T-helper 22 cell (primary cell): Measurements from ENCODE around the gene PAX8.

Experiments
- DNase-seq: peaks from one replicate; pipeline ENCODE4 v3.0.0-alpha.2; 2020; ENCODE audit warnings: low read depth

Gene PAX8

GRCh38 chr2:113220970-113221708 is 57.6 kb downstream of the PAX8 start:
- no peak for DNase-seq

DNA sequence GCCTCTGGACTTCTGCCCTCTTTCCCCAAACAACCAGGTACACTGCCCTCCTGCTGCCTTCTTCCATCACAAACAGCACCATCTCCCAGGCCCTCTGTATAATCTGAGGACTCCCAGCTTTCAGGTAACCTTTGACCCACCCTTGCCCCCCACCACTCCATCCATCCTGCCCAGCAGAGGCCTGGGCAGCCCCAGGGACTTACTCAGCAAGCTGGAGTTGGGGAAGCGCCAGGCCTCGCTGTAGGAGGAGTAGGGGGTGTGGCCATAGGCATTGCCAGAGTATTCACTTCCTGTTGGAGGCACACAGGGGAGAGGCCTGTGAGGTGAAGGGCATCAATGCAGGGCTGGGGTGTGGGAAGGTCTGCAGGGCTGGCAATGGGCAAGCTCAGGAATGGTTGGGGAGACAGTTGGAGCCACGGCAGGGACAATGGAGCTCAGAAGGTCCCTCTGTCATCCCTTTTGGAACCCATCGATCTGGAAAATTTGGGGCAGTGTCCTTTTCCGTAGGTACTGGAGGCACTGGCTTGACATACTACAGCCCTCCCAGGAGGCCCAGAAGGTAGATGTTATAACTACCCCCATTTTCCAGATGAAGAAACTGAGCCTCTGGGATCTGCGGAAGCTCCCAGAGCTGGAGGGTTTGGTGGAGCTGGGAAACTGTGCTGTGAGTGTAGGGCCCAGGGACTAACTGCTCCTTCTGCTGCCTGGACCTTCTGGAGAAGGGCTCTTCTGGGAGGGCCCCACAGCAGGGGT is 58.7 kb downstream of the PAX8 start:
- DNase-seq, result no peak

DNA sequence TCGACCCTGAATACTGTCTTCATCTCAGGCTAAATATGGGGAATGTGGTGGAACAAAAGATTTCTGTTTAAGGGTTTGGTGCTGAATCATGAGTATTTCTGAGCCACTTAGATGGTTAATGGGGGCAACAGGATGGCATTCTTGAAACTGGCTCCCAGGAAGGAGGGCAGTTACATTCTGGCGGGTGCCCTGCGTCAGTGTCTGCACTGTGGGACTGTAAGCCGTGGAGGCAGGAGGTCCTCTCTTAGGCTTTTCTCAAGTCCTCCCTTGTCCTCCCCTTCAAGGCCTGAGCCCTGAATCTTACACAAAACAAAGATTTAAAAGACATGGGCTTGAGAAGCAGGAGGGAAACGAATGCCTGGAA is 59.2 kb downstream of the PAX8 start:
- DNase-seq, result no peak

DNA sequence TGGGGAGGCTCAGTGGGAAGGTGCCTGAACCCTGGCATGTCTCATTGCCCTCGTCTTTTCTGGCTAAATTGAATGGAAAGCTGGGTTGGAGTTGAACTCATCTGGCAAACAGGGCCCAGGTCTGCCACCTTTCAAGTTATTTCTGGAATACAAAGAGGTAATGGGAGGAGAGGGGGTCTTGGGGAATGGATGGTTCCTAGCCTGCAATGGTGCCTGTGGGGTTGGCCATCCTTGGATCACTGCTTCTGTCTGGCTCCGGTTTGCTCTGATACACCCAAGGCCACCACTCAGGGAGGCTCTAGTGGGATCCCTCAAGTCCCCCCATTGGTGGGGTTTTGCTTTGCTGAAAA is 59.7 kb downstream of the PAX8 start:
- no peak for DNase-seq

- no peak for DNase-seq
These were observed 60.2 kb downstream of the PAX8 start for GRCh38 chr2:113218283-113219091.

DNA sequence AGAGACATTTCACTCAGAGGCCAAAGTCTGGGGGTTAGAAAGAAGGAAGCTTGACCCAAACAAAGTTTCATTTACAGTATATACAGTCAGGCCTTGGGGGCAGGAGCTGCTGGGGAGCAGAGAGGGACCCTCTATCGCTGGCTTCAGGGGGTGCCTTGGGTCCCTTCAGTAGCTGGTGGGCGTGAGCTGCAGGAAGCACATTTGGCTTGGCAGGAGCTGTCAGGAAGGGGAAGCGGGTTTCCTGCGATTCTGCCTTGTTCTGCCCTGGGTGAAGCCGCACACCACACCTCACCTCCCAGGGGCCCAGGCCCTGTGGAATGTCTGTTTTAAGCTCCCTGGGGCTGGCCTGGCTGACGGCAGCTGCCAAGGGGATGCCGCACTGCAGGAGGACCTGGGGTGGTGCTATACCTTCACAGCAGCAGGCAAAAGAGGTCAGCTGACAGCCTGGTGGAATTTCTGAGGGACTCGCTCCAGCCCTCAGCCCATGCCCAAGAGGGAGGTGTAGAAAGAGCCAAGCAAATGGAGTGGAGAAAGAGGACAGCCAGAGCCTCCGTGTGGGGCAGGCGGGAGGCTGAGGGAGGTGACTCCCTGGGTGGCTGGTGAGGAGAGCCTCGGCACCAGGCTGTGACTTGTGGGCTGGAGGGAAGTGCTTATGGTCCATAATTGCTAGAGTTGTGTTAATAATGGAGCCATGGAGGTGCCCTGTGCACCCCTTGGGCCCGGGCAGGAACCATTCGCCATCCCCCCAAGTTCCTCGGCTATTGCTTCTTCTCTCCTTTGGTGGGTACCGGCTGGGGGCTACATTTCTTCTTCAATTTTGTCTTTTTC is 61.1 kb downstream of the PAX8 start:
- no peak for DNase-seq

- no peak for DNase-seq
These were observed 61.7 kb downstream of the PAX8 start for GRCh38 chr2:113216891-113217454.

DNA sequence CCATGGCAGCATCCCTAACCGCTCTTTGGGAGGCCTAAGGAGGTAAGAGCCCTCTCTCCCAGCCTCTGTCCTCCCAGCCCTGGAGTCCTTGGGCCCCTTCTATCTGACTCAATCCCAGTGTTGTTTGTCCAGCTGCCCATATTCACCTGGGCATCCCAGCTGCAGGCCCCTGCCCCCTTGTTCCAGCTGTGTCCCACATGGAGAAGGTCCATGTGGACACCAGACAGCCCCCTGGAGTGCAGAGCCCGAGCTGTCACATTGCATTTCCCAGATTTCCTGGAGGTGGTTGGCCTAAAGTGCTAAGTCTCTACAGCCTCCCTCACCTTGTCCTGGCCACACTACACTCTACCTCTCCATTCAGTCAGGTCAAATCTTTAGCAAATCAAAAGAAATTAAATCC is 62.4 kb downstream of the PAX8 start:
- no peak for DNase-seq

GRCh38 chr2:113215056-113215455 is 63.7 kb downstream of the PAX8 start:
- no peak for DNase-seq

GRCh38 chr2:113214141-113214540 is 64.6 kb downstream of the PAX8 start:
- no peak for DNase-seq

- no peak for DNase-seq
These were observed 65.4 kb downstream of the PAX8 start for GRCh38 chr2:113213061-113213930.

DNA sequence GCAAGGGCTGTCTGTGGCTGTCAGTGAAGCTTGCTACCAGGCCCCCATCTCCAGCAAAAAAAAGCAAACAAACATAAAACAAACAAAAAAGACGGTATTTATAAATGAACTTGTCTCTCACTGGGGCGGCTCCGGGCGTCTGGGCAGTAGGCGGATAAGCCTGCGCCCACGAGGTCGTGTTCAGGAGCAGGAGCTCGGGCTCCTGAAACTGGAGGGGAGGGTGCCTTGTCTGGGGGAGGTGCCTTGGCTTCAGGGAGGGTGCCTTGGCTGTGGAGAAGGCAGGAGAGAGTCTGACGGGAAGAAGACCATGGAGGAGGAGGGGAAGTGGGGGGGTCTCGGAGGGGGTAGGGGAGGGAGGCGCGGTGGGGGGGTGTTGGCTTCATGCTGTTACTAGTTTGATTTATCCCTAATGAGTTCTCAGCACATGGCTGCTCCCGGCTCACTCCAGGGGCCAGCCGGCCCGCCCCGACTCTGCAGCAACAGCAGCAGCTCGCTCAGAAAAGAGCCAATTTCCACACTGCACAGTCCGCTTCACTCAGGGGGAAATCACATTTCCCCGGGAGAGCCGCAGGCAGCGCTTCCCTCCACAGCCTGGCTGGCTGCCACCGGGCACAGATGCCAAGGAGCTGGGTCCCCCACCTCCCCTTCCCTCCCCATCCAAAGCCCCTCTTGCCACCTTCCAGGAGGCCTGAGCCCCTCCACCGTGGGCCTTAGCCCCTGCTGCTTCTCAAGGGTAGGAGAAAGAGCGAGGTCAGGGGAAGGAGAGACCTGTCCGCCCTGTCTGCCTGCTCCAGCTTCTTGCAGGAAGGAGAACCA is 66.3 kb downstream of the PAX8 start:
- DNase-seq, result no peak

DNA sequence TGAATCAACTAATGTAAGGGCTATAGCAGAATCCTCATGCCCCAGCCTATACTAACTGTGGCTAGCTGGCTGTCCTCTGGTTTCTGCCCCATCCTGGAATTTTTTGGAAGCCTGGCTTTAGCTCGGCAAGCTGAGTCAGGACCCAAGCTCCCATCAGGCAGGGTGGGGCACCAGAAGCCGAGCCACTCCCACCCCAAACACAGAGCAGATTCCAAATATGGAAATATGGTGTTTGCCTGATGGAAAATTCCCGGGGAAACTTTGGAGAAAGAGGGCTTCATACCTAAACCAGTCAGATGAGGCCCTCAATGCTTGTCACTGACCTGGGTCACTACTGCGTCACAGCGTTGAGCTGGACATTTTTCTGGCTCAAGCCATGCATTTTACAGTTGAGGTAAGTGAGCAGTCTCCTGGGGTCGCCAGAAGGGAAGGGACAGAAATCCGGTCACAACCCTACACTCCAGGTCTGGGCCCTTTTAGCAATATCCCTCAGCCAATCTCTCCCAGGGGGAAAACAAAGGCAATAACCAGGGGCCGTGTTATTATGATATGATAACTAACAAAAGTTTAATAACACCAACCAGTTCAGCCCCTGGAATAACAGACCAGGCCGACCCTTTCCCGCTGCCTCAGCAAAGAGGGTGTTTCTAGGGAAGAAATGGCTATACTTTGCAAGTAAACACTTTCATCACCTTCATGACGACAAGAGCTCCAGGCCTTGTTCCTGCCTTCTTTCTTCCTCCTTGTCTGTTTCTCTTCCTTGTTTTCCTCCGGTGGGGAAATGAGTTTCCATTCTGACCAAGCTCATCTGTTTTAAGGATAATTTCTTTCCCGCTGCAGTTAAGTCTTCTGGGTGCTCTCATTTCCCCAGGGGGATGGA is 67.3 kb downstream of the PAX8 start:
- DNase-seq, result no peak

DNA sequence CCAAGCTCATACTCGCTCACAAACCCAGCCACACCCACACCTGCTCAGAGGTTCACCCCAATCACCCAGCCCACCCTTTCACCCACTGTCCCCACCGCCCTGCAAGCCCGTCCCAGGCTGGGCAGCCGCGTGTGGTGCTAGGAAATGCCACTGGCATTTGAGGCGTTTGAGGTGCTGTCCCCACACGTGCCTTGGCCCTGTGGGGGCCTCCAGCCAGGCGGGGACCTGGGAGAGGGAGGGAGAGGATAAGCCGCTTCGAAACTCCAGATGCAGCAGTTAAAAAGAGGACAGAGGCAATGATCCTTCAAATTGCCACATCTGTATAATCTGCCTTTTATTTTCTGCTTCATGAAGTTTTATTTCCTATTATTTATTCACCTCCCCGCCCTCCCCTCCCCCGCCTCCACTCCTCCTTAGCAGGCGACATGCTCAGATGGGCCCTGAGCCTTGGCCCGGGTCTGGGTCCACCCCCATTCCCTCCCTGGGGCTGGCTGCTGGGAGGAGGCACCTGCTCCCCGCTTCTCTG is 69.0 kb downstream of the PAX8 start:
- DNase-seq, result no peak

DNA sequence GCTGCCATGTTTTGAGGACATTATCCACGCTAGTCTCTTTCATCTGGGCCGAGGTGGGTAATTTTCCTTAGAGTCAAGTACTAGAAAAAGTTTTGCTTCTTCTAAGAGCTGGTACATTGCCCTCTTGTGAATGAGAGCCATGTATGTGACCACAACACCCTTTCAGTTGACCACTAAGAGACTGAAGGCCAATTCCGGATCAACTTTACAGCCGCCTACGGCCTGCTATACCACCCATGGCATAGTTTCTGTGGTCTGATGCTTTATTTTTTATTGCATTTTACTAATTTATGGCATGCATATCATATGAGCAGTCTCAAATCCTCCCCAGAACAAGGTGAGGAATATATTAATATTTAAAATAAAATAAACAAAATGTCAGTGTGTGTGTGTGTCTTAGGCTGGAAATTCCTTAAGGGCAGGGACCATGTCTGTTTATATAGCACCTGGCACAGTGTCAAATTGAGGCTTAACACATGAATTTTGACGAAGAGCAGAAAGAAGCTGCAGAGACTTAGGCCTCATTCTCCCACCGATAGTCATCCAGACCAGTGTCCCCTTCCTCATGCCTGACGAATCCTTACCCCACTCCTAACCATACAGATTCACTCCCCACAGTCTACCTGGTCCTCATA is 69.6 kb downstream of the PAX8 start:
- DNase-seq, result no peak

DNA sequence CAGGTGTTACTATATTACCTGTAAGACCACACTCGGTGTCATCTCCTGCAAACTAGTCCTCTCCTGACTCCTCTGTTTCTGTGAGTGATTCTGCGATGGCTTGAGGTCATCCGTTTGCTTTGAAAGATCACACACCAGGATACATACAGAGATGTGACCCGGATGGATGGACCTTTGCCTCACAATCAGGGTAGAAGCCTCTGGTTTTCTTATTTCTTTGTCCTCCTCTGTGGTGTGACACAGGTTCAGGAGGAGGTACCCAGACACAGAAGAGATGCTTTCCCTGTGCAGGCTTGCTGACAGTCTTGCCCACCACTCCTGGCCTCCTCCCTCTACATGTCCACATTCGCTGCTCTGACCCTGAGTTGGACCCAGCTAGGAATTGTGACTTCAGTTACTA is 70.3 kb downstream of the PAX8 start:
- no peak for DNase-seq

DNA sequence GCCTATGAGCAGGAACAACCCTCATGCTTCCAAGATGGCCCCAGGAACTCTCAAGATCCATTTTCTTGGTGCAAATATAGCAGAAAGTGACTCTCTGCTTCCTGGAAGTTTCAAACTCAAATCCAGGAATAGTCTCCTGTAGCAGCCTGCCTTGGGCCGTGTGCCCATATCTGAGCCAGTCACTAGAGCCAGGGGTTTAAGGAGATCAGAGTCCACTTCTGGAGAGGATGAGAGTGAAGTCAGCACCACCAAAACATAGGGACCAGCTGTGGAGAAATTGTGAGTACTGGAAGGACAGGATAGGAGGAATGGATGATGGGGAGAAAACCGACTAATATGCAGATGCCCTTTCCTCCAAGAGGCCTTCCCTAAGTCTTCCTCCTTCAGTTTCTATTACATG is 71.7 kb downstream of the PAX8 start:
- no peak for DNase-seq

- no peak for DNase-seq
These were observed 72.5 kb downstream of the PAX8 start for GRCh38 chr2:113206251-113206650.
